Glutamatergic neuron (in vitro differentiated cells): ENCODE results near the gene HNRNPA3. TPM values are rescaled to one million over a fixed set of nuclear protein-coding genes. Genes with fewer than 3 reads are reported as not detected.
A peak's percentile ranks its signal among the peaks of the same experiment; 100 is the strongest.
"Not testable (repeated sequence)": the region's sequence is repeated elsewhere in the genome, so short reads cannot be mapped to it uniquely, and the experiment has no call there.

Experiments
- DNase-seq: peaks from one replicate; pipeline ENCODE4 v3.0.0; 2022
- H3K27ac Mint-ChIP-seq: one replicate; pipeline ENCODE4 v1.8.0; 2020; ENCODE audit warnings: mild to moderate bottlenecking, mixed read lengths, inconsistent platforms; ENCODE audit not compliant: unreplicated experiment
- H3K27me3 Mint-ChIP-seq: one replicate; pipeline ENCODE4 v1.8.0; 2020; ENCODE audit warnings: mild to moderate bottlenecking, moderate library complexity, mixed read lengths, inconsistent platforms; ENCODE audit not compliant: unreplicated experiment
- H3K36me3 Mint-ChIP-seq: one replicate; pipeline ENCODE4 v1.8.0; 2020; ENCODE audit warnings: mild to moderate bottlenecking, mixed read lengths, inconsistent platforms; ENCODE audit not compliant: unreplicated experiment
- H3K4me1 Mint-ChIP-seq: one replicate; pipeline ENCODE4 v1.8.0; 2020; ENCODE audit warnings: mild to moderate bottlenecking, low read depth, mixed read lengths, inconsistent platforms; ENCODE audit not compliant: unreplicated experiment
- H3K4me3 Mint-ChIP-seq: one replicate; pipeline ENCODE4 v1.8.0; 2020; ENCODE audit warnings: mild to moderate bottlenecking, mixed read lengths, inconsistent platforms; ENCODE audit not compliant: unreplicated experiment
- H3K9me3 Mint-ChIP-seq: one replicate; pipeline ENCODE4 v1.8.0; 2020; ENCODE audit warnings: mild to moderate bottlenecking, moderate library complexity, mixed read lengths, inconsistent platforms; ENCODE audit not compliant: unreplicated experiment
- CTCF ChIP-seq: fragments of 200-600 bp; sonication (generic); IDR thresholded peaks from one replicate; pipeline ENCODE4 v1.5.0; 2021; ENCODE audit not compliant: partially characterized antibody, unreplicated experiment
- total RNA-seq: library from RNA; stranded (reverse); fragmentation: NEBNext Ultra II Directional; extraction: Animal tissue kit (Norgen Biotek cat#: 25700); gene quantifications from one replicate; pipeline ENCODE4 v1.2.1, GENCODE V29; 2021; ENCODE audit not compliant: unreplicated experiment

The HNRNPA3 gene
- total RNA-seq, 1 donor from 2014 or later = 251 TPM

- H3K27ac Mint-ChIP-seq = no peak overlapping the region
- H3K4me3 Mint-ChIP-seq = no peak overlapping the region
- no peak for DNase-seq
- H3K4me1 Mint-ChIP-seq = peaks cover 34% of the 10 kb centered on the region
- no peaks in the 10 kb centered on the region for H3K36me3 Mint-ChIP-seq
- no peak for TF ChIP-seq CTCF
- H3K27me3 Mint-ChIP-seq = no peaks in the 10 kb centered on the region
- no peaks in the 10 kb centered on the region for H3K9me3 Mint-ChIP-seq
These were observed 33.4 kb downstream of the HNRNPA3 start for GRCh38 chr2:177246000-177246399.

- H3K4me1 Mint-ChIP-seq = peaks cover 33% of the 10 kb centered on the region
- DNase-seq, H3K9me3 Mint-ChIP-seq, H3K4me3 Mint-ChIP-seq, H3K27me3 Mint-ChIP-seq, H3K36me3 Mint-ChIP-seq, H3K27ac Mint-ChIP-seq: not testable (repeated sequence)
These were observed 34.0 kb downstream of the HNRNPA3 start for GRCh38 chr2:177246523-177247030.

GRCh38 chr2:177247693-177248262 is 35.2 kb downstream of the HNRNPA3 start:
- Mint-ChIP-seq H3K36me3 (no peaks in the 10 kb centered on the region), H3K4me1 (peaks cover 28% of the 10 kb centered on the region), H3K9me3 (no peaks in the 10 kb centered on the region), H3K27ac (no peak overlapping the region), H3K4me3 (no peak overlapping the region), H3K27me3 (peaks cover 3% of the 10 kb centered on the region)
- TF ChIP-seq CTCF = no peak
- DNase-seq = no peak

- Mint-ChIP-seq H3K9me3 (no peaks in the 10 kb centered on the region), H3K36me3 (no peaks in the 10 kb centered on the region), H3K4me1 (peaks cover 32% of the 10 kb centered on the region), H3K27me3 (peaks cover 3% of the 10 kb centered on the region), H3K4me3 (no peak overlapping the region), H3K27ac (peak overlapping the region; percentile 64)
- no peak for DNase-seq
- TF ChIP-seq CTCF = no peak
These were observed 36.4 kb downstream of the HNRNPA3 start for GRCh38 chr2:177249038-177249437.

- Mint-ChIP-seq H3K36me3 (no peaks in the 10 kb centered on the region), H3K27ac (no peak overlapping the region), H3K9me3 (no peaks in the 10 kb centered on the region), H3K4me1 (peaks cover 31% of the 10 kb centered on the region), H3K4me3 (no peak overlapping the region), H3K27me3 (peaks cover 3% of the 10 kb centered on the region)
- no peak for DNase-seq
- no peak for TF ChIP-seq CTCF
These were observed 37.9 kb downstream of the HNRNPA3 start for GRCh38 chr2:177250461-177250860.
